HCEC 1CT (cell line): ENCODE results near the gene ARHGEF9.
A peak's percentile ranks its signal among the peaks of the same experiment; 100 is the strongest.
"Not testable (repeated sequence)": the region's sequence is repeated elsewhere in the genome, so short reads cannot be mapped to it uniquely, and the experiment has no call there.

ENCODE experiments used
- DNase-seq: peaks from one replicate; pipeline ENCODE4 v3.0.0-alpha.2; 2017

Gene ARHGEF9

GRCh38 chrX:63656871-63657580 lies 128.0 kb downstream of the ARHGEF9 start:
- DNase-seq: peak; percentile 77

GRCh38 chrX:63652086-63652765 lies 132.8 kb downstream of the ARHGEF9 start:
- DNase-seq: peak; percentile 21

- not testable (repeated sequence) for DNase-seq
These were observed 139.3 kb downstream of the ARHGEF9 start for GRCh38 chrX:63645748-63646147.

GRCh38 chrX:63635750-63636149 lies 149.3 kb downstream of the ARHGEF9 start:
- no peak for DNase-seq

GRCh38 chrX:63613531-63614028 lies 171.4 kb downstream of the ARHGEF9 start:
- DNase-seq: no peak

GRCh38 chrX:63585936-63586335 lies 199.1 kb downstream of the ARHGEF9 start:
- DNase-seq: no peak
